ENCODE results near the gene SCMH1. TPM values are rescaled to one million over a fixed set of nuclear protein-coding genes. Genes with fewer than 3 reads are reported as not detected.
A peak's percentile ranks its signal among the peaks of the same experiment; 100 is the strongest.

SCMH1 gene
- total RNA-seq, 1 donor from 2014 or later = 5.0 TPM

DNA sequence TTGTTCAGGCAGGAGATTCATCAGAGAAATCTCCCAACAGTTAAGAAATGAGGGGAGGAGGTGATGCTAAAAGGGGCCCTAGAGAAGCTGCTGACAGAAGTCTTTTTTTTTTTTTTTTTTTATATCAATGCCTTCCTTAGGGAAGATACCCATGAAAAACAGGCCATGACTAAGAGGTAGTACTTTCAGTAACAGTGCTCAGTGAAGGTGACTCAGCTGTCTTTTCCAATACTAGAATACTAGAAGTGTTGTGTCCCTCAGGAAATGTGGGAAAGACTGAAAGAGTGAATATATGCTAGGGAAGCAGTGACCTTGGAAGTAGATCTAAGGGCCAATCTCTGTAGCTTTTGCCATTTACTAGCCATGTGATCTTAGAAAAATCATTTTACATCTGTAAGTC lies 168.1 kb downstream of the SCMH1 start:
- TF ChIP-seq, protein P1, sequence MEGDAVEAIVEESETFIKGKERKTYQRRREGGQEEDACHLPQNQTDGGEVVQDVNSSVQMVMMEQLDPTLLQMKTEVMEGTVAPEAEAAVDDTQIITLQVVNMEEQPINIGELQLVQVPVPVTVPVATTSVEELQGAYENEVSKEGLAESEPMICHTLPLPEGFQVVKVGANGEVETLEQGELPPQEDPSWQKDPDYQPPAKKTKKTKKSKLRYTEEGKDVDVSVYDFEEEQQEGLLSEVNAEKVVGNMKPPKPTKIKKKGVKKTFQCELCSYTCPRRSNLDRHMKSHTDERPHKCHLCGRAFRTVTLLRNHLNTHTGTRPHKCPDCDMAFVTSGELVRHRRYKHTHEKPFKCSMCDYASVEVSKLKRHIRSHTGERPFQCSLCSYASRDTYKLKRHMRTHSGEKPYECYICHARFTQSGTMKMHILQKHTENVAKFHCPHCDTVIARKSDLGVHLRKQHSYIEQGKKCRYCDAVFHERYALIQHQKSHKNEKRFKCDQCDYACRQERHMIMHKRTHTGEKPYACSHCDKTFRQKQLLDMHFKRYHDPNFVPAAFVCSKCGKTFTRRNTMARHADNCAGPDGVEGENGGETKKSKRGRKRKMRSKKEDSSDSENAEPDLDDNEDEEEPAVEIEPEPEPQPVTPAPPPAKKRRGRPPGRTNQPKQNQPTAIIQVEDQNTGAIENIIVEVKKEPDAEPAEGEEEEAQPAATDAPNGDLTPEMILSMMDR (IDR thresholded peaks at IDR 0.05; ENCODE audit: insufficient read depth, low read length, severe bottlenecking) = no peak
- H3K27me3 ChIP-seq (ENCODE audit: control insufficient read depth, insufficient read depth, low read length) = no peaks in the 10 kb centered on the region
- H3K36me3 ChIP-seq (ENCODE audit: control insufficient read depth, insufficient read depth, low read length) = peaks cover 2% of the 10 kb centered on the region
- FAIRE-seq (no peak), DNase-seq (ENCODE audit: low read depth) (peak; percentile 79)
- H3K4me3 ChIP-seq (ENCODE audit: low read depth, low read length) = no peak overlapping the region

DNA sequence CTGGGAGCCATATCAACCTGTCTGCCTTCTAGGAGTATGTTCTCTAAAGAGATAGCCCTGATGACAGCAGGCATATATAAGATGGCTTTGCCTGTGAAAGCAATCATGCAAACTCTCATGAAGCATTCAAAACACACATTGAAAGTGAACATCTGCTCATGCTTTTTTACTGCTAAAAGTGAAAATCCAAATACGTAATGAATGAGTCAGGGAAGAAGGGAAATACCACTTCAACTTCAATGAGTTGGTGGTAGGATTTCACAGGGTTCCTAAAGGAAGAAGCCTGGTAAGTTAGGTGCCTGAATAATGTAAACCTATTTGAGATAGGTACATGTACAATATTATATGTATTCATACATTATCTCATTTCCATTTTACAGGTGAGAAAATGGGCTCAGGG lies 170.1 kb downstream of the SCMH1 start:
- Histone ChIP-seq H3K36me3 (ENCODE audit: control insufficient read depth, insufficient read depth, low read length) (peaks cover 2% of the 10 kb centered on the region), H3K4me3 (ENCODE audit: low read depth, low read length) (no peak overlapping the region), H3K27me3 (ENCODE audit: control insufficient read depth, insufficient read depth, low read length) (no peaks in the 10 kb centered on the region)
- TF ChIP-seq, protein P1 (IDR thresholded peaks at IDR 0.05; ENCODE audit: insufficient read depth, low read length, severe bottlenecking) = no peak
- DNase-seq (ENCODE audit: low read depth) = no peak
- FAIRE-seq = no peak

DNA sequence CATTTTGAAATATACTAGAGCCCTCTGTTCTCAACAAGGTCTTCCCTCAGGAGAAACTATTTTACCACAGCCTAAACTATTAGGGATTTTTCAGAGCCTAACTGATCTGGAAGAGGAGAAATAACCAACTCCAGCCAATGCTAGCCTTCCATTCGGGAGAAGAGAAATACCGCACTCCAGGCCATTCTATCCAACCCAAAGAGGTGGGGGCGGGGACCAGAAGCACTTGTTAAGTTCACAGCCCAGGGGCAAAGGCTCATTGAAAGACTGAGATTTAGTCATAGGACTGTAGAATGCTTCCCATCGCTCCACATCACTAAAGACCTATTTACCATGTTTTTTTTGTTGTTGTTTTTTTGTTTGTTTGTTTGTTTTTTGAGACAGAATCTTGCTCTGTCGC lies 185.2 kb downstream of the SCMH1 start:
- TF ChIP-seq, protein P1 (IDR thresholded peaks at IDR 0.05; ENCODE audit: insufficient read depth, low read length, severe bottlenecking) = no peak
- DNase-seq (ENCODE audit: low read depth) (no peak), FAIRE-seq (no peak)
- Histone ChIP-seq H3K36me3 (ENCODE audit: control insufficient read depth, insufficient read depth, low read length) (no peaks in the 10 kb centered on the region), H3K27me3 (ENCODE audit: control insufficient read depth, insufficient read depth, low read length) (no peaks in the 10 kb centered on the region), H3K4me3 (ENCODE audit: low read depth, low read length) (no peak overlapping the region)

DNA sequence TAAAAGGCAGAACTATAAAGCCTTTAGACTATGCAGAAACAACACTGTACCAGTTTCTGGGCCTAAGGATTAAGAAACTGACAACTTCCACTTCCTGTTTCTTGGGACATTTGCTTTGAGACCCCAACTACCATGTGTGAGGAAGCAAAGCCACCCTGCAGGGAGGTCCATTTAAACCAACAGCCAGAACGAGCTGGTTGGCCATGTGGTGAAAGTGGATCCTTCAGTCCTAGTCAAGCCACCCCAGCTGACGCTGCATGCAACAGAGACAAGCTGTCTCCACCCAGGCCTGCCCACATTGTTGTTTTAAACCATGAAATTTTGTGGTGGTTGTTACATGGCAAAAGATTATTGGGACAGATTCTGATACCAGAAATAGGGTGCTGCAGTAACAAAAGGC lies 188.8 kb downstream of the SCMH1 start:
- FAIRE-seq = no peak
- no peak for DNase-seq (ENCODE audit: low read depth)
- no peaks in the 10 kb centered on the region for H3K36me3 ChIP-seq (ENCODE audit: control insufficient read depth, insufficient read depth, low read length)
- no peaks in the 10 kb centered on the region for H3K27me3 ChIP-seq (ENCODE audit: control insufficient read depth, insufficient read depth, low read length)
- no peak overlapping the region for H3K4me3 ChIP-seq (ENCODE audit: low read depth, low read length)
- TF ChIP-seq, protein P1 (IDR thresholded peaks at IDR 0.05; ENCODE audit: insufficient read depth, low read length, severe bottlenecking) = no peak

DNA sequence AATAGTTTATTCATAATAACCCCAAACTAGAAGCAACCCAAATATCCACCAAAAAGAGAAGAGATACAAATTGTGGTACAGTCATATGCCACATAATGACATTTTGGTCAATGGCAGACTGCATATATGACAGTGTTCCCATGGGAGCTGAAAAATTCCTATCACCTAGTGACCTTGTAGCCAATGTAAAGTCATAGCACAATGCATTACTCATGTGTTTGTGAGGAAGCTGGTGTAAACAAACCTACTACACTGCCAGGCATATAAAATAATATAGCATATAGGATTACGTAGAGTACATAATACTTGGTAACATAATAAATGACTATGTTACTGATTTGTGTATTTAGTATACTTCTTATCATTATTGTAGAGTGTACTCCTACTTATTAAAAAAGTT lies 191.1 kb downstream of the SCMH1 start:
- Histone ChIP-seq H3K27me3 (ENCODE audit: control insufficient read depth, insufficient read depth, low read length) (no peaks in the 10 kb centered on the region), H3K4me3 (ENCODE audit: low read depth, low read length) (no peak overlapping the region), H3K36me3 (ENCODE audit: control insufficient read depth, insufficient read depth, low read length) (no peaks in the 10 kb centered on the region)
- no peak for FAIRE-seq
- TF ChIP-seq, protein P1 (IDR thresholded peaks at IDR 0.05; ENCODE audit: insufficient read depth, low read length, severe bottlenecking) = no peak
- no peak for DNase-seq (ENCODE audit: low read depth)

DNA sequence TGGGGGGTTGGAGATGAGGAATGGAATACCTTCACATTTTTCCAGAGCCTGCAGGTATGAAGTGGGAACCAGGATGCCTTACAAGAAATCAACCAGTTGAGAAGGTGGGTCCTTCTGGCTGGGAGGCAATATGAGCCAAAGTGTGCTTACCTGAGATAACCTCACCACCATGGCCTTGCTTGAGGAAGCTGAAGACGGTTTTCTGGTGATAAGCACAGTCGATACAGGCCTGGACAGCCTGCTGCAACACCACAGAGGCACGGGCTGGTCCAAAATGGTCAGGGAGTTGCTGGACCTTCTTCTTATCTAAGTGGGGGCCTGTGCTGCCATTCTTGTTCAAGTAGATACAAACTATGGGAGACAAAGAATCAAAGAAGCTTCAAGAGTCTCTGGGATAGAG lies 193.6 kb downstream of the SCMH1 start:
- FAIRE-seq = no peak
- TF ChIP-seq, protein P1 (IDR thresholded peaks at IDR 0.05; ENCODE audit: insufficient read depth, low read length, severe bottlenecking) = no peak
- DNase-seq (ENCODE audit: low read depth) = no peak

More for the DNA sequence above, 193.6 kb downstream of the SCMH1 start:
- Histone ChIP-seq H3K27me3 (ENCODE audit: control insufficient read depth, insufficient read depth, low read length) (no peaks in the 10 kb centered on the region), H3K4me3 (ENCODE audit: low read depth, low read length) (no peak overlapping the region), H3K36me3 (ENCODE audit: control insufficient read depth, insufficient read depth, low read length) (no peaks in the 10 kb centered on the region)
